ENCODE data around the gene GOLT1A.

GOLT1A gene

DNA sequence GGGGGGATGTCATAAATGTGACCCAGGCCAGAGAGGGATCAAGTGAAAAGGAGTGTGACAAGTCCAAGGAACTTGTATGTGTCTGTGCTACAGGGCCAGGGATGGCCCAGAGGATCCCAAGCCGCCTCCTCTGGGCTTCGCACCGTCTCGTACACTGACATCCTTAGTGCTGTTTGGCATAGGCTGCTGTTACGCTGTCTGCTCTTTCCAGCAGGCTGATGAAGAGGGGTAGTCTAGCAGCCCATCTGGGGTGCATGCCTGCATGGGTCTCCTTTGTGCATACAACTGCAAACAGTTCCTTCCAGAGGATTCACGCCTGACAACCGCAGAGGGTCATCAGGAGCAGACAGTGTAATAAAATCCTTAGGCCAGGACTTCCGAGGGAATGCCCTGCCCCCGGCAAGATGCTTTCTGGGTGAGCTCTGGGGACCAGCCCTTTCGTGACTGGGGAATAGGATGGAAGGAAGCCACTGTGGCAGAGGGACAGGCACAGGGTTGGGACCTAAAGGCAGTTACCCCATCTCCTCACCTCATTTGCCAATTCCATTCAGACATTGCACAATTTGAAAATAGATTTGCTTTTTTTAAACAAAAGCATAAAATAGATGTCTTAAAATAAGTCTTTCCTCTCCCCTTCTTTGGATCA lies 6.3 kb upstream of the GOLT1A start:
- no peak for DNase-seq (ENCODE audit: low read depth in 3 of 3)

DNA sequence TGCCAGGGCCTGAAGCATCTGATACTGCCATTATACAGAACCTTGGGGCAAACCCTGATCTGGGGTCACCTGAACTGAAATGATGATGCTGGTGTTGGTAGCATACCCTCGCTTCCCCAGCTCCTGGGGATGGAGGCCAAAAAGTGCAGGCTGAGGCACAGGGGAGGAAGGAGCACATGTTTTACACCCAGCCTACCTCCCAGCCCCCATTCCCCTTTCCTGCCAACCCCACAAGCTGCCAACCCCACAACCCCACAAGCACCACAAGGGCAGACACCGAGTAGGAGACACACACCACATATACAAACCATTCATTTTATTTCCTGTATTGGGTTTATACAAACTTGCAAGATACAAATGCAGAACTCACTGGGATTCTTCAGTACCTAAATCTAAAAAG lies 4.8 kb upstream of the GOLT1A start:
- DNase-seq (ENCODE audit: low read depth in 3 of 3), result no peak

DNA sequence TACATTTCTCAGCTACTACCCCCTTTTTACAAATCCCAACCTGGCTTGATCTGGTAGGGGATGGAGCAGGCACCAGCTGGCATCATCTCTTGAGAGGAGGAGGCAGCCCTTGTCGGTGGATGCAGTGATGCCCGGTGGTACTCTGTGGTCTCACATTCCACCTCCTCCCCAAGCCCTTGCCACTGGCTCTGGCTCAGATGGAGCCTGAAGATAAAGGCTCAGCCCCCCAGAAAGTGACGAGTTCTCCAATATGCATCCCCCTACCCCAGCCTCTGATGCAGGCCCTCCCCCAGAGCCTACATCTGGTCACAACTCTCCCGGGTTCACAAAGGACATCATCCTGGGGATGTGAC lies 3.8 kb upstream of the GOLT1A start:
- DNase-seq (ENCODE audit: low read depth in 3 of 3), result no peak

DNA sequence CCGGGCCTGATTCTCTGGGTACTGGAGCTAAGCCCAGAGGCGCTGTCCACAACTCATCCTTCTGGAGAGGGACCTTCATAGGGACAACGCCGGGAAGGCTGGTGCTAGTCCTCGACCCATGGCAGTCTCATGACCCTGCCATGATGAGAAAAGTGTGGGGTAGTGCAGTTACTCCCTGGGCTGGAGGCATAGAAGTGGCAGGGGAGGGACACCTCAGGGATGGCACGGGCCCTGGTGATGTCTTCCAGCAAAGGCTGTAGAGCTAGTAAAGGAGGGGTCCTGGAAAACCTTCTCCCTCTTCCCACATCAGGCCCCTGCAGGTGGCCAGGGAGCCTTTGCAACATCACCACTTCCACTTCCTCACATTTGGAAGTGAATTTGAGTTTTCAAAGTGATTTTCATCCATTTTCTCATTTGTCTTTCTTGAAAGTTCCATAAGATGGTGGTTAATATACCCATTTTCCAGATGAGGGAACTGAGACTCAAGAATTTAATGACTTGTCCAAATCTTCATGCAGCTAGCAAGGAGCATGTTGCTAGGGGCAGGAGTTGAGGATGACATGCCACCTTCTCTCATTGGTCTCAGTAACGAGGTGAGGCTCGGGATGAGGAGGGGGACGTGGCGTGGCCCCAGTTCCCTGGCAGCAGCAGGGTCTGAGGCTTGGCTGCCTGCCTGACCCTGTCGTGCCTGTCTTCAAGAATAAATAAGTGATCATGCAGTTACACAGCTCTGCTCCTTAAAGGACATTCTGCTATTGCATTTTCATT lies 3.3 kb upstream of the GOLT1A start:
- no peak for DNase-seq (ENCODE audit: low read depth in 3 of 3)

DNA sequence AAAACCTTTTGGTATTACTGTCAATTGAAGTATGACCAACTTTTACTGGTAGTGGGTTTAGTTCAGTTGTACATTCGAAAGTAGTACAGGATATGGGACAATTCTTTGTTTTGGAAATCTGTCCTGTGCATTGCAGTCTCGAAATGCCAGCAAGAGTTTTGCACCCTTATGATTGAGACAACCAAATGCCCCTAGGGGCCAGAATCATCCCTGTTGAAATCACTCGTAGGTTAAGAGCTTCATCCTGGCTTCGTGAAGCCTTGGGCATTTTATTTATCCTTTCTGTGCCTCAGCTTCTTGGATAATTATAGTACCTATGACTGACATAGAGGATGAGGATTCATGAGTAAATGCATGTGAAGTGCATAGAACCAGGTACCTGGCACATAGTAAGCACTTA lies 2.4 kb upstream of the GOLT1A start:
- no peak for DNase-seq (ENCODE audit: low read depth in 3 of 3)

DNA sequence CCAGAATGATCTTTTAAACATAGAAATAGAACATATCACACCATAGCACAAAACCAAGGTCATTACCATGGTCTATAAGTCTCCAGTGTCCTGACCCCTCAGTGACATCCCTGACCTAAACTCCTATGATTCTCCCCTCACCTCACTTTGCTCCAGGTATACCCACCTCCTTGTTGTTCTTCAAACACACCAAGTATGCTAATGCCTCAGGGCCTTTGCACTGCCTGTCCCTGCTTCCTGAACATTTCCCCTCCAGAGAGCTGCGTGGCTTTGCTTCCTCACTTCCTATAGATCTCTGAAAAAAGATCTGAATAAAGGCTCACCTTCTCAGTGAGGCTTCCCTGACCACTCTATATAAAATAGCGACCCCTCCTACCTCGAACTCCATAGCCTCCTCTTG lies 1.1 kb downstream of the GOLT1A start:
- DNase-seq (ENCODE audit: low read depth in 3 of 3), result no peak

DNA sequence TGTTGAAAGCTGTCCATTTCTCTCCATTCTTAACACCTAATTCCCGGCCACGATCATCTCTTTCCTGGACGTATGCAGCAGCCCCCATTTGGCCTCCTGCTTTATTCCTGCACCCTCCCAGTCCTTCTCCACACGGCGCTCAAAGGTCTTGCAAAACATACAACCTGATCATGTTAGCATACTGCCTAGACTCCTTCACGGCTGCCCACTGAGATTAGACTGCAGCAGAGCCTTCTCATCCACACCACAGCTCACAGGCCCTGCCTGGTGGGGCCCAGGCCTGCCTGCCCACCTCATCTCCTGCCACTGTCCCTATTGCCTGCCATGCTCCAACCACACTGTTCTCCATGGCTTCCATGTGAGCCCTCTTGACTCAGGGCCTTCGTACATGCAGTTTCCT lies 2.7 kb downstream of the GOLT1A start:
- no peak for DNase-seq (ENCODE audit: low read depth in 3 of 3)

DNA sequence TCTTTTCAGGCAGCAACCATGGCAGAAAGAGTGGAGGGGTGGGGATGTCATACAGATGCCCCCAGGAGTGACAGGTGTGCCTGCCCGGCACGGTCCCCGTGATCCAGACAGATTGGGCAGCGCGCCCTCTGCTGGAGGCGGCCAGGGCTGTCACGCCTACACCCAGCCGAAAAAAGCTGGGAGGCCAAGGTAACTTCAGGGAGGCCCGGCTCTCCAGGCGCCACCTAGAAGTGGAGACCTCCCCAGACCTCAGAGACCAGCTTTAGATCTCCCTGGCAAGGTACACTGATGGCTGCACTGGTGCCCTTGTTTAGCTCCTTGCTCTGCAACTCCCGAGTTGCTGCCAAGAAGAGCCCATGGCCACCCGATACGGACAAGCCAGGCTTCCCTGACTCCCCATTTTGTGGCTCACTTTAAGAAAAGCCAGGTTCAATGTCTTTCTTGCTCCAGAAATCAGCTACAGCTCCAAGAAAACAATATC lies 6.6 kb downstream of the GOLT1A start:
- peak; percentile 38 to 68 (median 65) for DNase-seq (ENCODE audit: low read depth in 3 of 3)

DNA sequence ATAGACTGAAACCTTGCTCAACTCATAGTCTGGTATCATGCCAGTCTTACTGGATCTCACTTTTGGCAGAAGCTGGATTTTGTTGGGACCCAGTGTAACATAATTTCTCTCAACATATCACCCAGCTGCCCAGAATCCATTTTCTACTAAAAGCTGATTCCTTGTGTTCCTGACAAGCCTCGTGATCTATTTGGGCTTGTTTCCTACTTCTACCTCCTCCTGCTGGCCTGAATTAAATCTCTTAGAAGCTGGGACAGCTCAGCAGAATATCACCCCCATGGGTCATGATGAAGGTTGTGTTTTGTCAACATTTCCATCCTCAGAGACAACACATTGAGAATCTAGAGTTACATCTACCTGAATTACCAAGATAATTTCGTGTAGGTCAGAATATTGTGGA lies 7.7 kb downstream of the GOLT1A start:
- no peak for DNase-seq (ENCODE audit: low read depth in 3 of 3)

DNA sequence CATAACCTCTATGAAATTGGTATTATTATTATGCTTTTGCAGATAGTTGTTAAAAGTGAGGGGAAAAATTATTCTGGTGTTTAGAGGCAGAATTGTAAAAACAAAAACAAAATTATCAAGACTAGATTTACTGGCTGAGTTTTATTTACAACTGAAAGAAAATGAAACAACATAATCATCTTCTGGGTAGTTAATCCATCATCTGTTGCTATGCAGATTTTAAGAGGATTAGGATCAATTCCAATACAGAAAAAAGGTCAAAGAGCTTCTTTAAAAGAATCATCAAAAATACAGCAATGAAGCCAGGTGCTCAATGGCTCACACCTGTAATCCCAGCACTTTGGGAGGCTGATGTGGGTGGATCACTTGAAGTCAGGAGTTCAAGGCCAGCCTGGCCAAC lies 8.3 kb downstream of the GOLT1A start:
- DNase-seq (ENCODE audit: low read depth in 3 of 3), result no peak

DNA sequence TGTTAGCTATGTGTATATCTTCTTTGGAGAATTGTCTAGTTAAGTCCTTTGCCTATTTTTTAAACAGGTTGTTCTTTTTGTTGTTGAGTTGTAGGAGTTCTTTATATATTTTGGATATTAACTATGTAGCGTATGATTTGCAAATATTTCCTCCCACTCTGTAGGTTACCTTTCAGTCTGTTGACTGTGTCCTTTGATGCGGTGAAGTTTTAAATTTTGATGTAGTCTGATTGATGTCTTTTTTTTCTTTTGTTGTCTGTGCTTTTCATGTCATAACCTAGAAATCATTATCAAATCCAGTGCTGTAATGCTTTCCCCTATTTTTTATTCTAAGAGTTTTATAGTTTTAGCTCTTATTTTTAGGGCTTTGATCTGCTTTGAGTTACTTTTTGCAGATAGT lies 8.8 kb downstream of the GOLT1A start:
- DNase-seq (ENCODE audit: low read depth in 3 of 3), result no peak

DNA sequence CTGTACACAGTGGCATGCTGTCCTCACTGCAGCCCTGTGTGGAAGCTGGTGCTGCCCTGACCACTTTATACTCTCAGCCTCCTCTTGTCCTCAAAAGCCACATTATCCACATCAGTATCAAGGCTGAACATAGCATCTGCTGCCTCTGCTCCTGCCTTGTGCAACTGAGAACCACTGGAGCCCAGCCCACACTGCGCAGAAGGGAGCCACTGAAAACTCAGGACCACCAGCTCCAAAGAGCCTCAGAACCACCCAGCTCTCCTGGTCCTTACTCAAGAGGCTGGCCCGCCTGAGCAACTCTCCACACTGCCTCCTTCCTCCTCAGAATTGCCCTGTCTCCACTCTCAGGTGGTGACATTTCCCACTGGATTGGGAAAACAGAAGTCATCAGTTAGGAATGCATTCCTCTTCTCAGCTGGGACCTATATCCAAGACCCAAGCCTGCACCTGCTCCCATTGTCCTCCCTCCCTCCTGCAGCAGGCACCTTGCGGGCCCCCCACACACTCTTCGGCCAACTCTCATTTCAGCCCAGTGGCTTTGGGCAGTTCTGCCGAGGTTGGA lies 10.5 kb downstream of the GOLT1A start:
- no peak for DNase-seq (ENCODE audit: low read depth in 3 of 3)

DNA sequence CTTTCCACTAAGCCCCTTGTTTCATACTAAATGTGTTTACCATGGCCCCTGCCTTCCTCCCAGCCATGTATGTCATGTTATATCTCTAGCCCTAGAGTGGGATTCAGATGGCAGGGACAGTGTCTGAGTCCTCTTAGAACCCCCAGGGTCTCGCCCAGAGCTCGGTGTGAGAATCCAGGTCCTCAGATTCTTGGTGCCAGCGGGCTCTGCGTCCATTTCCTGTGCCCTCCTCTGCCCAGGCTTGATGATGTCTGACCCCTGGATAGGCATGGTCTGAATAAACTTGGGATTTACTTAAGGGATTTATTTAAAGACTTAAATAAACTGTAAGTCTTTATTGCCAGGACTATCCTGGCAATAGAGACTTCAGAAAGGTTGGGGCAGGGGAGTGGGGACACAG lies 11.3 kb downstream of the GOLT1A start:
- no peak for DNase-seq (ENCODE audit: low read depth in 3 of 3)

DNA sequence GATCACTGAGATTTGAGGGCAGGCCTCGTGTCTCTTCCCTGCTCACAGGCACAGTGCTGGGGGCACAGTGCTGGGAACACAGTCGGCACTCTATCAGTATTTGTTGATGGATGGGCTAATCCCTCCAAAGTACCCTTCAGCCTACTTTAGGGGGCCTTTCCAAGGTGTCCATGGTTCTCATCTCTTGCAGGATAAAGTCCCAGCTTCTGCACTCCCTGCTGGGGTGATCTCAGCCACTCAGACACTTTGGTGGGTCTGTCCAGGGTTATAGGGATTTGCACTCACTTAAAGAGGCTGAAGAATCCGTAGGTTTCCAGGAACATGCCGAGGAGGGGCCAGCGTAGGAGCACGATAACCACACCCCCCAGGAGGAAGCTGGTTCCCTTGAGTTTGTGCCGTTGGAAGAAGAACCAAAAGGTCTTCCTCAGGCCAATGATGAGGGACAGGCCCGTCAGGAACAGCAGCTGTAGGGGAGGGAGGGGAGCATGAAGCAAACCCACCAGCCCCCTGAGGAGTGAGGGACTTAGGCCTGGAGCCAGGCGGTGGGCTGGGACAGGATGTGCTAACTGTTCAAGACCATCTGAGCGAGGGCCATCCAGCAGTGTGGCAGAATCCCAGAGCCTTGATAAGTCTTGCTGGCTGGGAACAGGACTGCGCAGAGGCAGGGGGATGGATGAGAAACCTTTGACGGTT lies 12.3 kb downstream of the GOLT1A start:
- DNase-seq (ENCODE audit: low read depth in 3 of 3), result no peak

DNA sequence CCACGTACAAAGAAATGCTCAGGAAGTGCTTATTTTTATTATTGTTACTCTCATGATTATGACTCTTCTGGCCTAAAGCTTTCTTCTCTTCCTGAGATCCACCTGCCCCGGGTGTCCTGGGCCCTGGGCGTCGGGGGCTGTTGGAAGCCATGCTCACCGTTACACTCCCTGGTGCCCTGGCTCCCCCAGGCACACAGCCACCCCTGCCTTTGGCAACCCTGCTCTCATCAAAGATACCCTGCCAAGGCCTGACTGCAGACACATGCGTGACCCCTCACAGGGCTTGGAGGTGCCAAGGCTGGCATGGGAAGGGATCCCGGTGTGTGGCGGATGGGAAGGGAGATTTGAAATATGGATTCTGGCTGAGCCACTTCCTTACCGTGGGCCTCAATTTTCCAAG lies 14.2 kb downstream of the GOLT1A start:
- no peak for DNase-seq (ENCODE audit: low read depth in 3 of 3)

DNA sequence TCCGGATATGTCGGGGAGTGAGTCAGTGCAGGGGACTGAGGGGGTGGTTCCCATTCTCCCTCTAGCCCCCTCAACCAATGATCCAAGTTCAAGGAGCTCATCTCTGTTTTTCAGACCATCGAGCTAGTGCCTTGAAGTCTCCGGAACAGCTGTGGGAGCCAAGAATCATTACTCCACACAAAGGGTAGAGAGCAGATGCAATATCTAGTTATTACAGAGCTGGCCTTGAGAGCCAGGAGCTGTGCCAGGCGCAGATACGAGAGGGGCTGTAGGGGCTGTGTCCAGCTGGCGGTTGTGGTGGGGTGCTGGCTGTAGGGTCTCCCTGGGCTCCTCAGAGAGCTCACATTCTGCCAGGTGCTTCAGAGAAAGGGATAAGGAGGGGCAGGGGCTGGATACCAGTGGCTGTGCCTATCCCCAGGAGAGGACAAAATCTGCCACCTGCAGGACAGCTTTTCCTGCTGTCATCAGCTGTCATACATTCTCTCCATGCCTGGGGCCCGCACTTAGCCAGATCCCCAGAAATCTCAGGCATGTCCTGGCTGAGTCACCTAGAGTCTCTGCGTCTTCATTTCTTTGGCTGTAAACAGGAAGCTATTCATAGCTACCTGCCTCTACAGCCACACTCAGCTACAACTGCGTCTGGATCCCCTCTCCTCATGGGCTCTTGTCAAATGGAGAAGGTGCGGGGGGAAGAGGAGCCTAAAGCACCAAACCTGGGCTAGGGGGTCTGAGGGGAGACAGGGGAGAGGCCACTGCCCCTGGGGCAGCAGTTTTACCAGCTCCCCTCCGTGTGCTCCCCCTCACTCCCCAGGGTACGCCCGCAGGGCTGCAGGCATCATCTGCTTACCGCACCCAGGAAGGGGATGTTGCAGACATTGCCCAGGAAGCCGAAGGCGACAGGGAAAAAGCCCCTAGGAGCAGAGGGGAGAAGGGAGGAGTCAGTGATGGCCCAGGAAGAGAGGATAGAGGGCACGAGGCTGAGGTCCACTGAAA lies 15.1 kb downstream of the GOLT1A start:
- no peak for DNase-seq (ENCODE audit: low read depth in 3 of 3)

DNA sequence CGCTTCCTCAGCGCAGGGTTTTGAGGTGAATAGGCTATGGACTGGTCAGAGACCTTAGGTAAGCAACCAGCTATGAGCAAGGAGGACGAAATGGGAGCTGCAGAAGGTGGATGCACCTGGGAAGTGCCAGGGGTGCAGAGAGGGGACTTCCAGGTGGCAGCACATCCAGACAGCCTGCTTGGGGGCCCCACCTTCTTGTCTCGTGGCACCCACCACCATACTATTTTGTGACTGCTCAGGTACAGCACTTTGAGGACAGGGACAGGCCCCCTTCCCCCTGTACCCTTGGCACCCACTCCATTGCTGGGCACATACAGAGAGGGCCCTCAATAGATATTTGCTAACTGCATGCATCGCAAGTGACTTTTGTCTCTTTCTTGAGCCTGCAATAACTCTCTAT lies 16.7 kb downstream of the GOLT1A start:
- DNase-seq (ENCODE audit: low read depth in 3 of 3), result no peak

DNA sequence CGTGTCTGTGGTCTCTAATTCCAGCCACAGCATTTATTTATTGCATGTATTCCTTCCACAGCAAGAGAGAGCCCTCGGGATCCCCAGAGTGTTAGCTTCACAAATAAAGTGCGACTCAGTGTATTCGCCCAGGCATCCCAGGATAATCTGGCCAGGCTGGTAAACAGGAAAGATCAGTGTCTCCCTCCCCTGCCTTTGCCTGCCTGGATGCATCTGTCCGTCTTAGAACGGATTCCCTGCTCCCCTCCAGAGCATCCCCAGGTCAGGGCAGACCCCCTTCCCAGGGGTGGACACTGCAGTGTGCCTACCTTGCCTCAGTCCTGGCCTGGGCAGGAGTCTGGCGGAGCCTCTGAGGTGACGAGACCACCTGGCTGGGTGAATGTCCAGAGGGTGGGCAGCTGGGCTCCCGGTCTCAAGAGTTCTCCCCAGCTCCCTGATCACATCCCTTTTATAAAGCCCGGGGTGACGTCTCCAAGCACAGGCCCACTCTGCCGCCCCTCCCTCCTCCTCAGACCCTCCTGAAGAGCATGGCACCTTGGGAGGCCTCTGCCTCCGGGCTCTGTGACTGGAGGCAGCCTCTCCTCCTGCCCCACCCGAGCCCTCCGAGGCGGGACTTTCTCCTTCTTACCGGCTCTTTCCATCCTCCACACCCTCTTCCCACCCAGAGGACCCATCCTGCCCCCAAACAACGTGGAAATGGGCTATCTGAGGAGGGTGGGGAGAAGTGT lies 17.6 kb downstream of the GOLT1A start, which contains the start of gene KISS1:
Gene KISS1 (minus strand): TSS at position 424 of the 728 bp plus-strand sequence. CDS start 3,615 bp downstream, outside the sequence.
- DNase-seq (ENCODE audit: low read depth in 3 of 3), result no peak

DNA sequence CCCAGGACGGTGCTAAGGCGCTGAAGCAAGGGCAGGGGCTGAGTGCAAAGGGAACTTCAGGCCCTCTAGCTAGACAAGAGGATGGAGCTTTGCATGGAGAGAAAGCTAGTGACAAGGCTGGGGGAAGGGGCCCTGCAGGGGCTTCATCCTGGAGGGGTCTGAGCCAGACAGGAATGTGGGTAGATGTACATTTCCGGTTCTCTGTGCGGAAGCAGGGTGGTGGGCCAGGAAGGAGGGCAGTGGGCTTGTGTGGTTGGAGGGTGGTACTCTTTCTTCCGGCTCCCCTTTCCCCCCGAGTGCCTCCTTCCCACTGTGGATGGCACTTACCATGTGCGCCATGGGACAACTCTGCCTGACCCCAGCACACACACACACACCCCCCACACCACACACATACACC lies 19.0 kb downstream of the GOLT1A start:
- no peak for DNase-seq (ENCODE audit: low read depth in 3 of 3)

DNA sequence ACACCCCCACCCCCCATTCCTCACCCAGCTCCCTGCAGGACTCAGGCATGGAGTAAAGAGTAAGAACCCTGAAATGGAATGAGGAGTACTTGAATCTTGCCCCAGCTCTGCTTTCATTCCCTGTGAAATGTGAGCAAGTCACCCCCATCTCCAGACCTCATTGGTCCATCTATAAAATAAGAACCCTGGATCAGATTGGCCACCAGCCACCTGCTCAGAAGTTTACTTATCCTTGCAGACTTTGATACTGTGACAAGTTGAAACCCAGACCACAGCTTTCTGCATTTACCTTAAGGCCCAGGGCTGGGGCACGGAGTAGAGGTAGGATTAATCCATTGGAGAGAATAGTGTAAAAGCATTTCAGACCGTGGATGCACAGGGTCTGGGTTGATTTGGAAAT lies 19.7 kb downstream of the GOLT1A start:
- DNase-seq (ENCODE audit: low read depth in 3 of 3), result no peak
